K562 (cell line): ENCODE results near the gene STX18. TPM values are rescaled to one million over a fixed set of nuclear protein-coding genes. Genes with fewer than 3 reads are reported as not detected.

Experiments used
- ATAC-seq: fragments of 200-7000 bp; cut with Tn5 transposase; 3 replicates; pipeline ENCODE4 v1.9.1; 2020; ENCODE audit warnings: moderate library complexity
- BruUV-seq: library from RNA; stranded (reverse); fragments of 400-500 nt; replicated peaks from 2 replicates; lab custom pipeline; 2021; lab: Mats Ljungman, UMichigan
- CTCF ChIA-PET: fragments of 300-600 bp; formaldehyde crosslinking; extraction: SDS; loops from one replicate; lab custom pipeline; 2021; ENCODE audit warnings: low intra/inter-chr PET ratio; lab: Yijun Ruan, JAX
- POLR2A ChIA-PET: fragments of 300-600, 350-650 bp; sonication (Branson Sonifier 250); formaldehyde crosslinking; extraction: SDS; loops from one replicate; lab custom pipeline; 2021; ENCODE audit warnings: antibody characterized with exemption, inconsistent platforms; lab: Yijun Ruan, JAX
- DNase-seq, 4 experiments: peaks; one replicate each; pipeline versions ENCODE4 v3.0.0 to v3.0.0-alpha.2; 2011 to 2018; ENCODE audit warnings: low spot score in 3 of 4, mixed read lengths in 3 of 4; ENCODE audit errors: extremely low read depth in 1 of 4
- FAIRE-seq: peaks from 2 replicates; lab custom pipeline; 2011; peaks lifted over from hg19 to GRCh38; lab: Jason Lieb, UNC
- H2AFZ ChIP-seq: 2 replicates; pipeline ENCODE4 v1.6.0; 2011; ENCODE audit warnings: low read depth, low read length, control low read depth, inconsistent platforms
- H3K27ac ChIP-seq: fragments of 200-600 bp; 3 replicates; pipeline ENCODE4 v1.8.0; 2011; ENCODE audit warnings: low read depth, mild to moderate bottlenecking, control low read depth, inconsistent platforms, low read length, moderate library complexity, mixed read lengths; ENCODE audit errors: extremely low read depth
- H3K27me3 ChIP-seq, 2 experiments: fragments of 300-600 bp in 1 of 2; 2 replicates in 1 of 2; 3 replicates in 1 of 2; pipeline versions ENCODE4 v1.6.0 to v1.8.0; 2011; ENCODE audit warnings: inconsistent platforms in 2 of 2, low read length in 2 of 2, mild to moderate bottlenecking in 1 of 2, mixed read lengths in 1 of 2, moderate library complexity in 1 of 2; ENCODE audit not compliant: control insufficient read depth in 2 of 2, insufficient read depth in 2 of 2
- H3K36me3 ChIP-seq: fragments of 300-600 bp; 3 replicates; pipeline ENCODE4 v1.8.0; 2011; ENCODE audit warnings: mild to moderate bottlenecking, low read length, inconsistent platforms; ENCODE audit not compliant: control insufficient read depth, insufficient read depth
- H3K4me1 ChIP-seq, 2 experiments: fragments of 200-600 bp in 1 of 2; replicated peaks in 1 of 2; 2 replicates in 1 of 2; 3 replicates in 1 of 2; pipeline versions ENCODE4 v1.5.1 to v1.8.0; 2011; ENCODE audit warnings: inconsistent platforms in 2 of 2, low read length in 2 of 2, mild to moderate bottlenecking in 1 of 2, mixed read lengths in 1 of 2, moderate library complexity in 1 of 2; ENCODE audit not compliant: control insufficient read depth in 2 of 2, insufficient read depth in 2 of 2
- H3K4me2 ChIP-seq: 2 replicates; pipeline ENCODE4 v1.6.1; 2011; ENCODE audit warnings: low read length, control low read depth, inconsistent platforms, mixed read lengths; ENCODE audit not compliant: insufficient read depth
- H3K4me3 ChIP-seq: fragments of 200-600 bp; sonication (generic), shearing (Covaris generic); 2 replicates; pipeline ENCODE4 v1.5.1; 2016; ENCODE audit warnings: control low read depth, inconsistent platforms
- H3K79me2 ChIP-seq: fragments of 200-600 bp; 3 replicates; pipeline ENCODE4 v1.8.0; 2011; ENCODE audit warnings: low read length, inconsistent platforms; ENCODE audit not compliant: control insufficient read depth, insufficient read depth
- H3K9ac ChIP-seq, 2 experiments: 2 replicates each; pipeline versions ENCODE4 v1.6.0 to v1.6.1; 2011; ENCODE audit warnings: low read depth in 2 of 2, low read length in 2 of 2, control low read depth in 1 of 2, inconsistent platforms in 1 of 2, mild to moderate bottlenecking in 1 of 2, mixed read lengths in 1 of 2; ENCODE audit not compliant: insufficient read depth in 1 of 2
- H3K9me1 ChIP-seq: one replicate; pipeline ENCODE4 v1.6.0; 2011; ENCODE audit warnings: inconsistent platforms, mild to moderate bottlenecking, low read length, moderate library complexity; ENCODE audit not compliant: control insufficient read depth, insufficient read depth
- H3K9me3 ChIP-seq: replicated peaks from 2 replicates; pipeline ENCODE4 v1.5.1; 2011; ENCODE audit warnings: low read depth, low read length, inconsistent platforms; ENCODE audit not compliant: control insufficient read depth, insufficient read depth
- H4K20me1 ChIP-seq: replicated peaks from 2 replicates; pipeline ENCODE4 v1.6.1; 2011; ENCODE audit warnings: low read length, inconsistent platforms, mixed read lengths; ENCODE audit not compliant: control insufficient read depth, insufficient read depth
- BACH1 ChIP-seq: fragments of 200-800 bp; sonication (Bioruptor generic); IDR thresholded peaks from 2 replicates; pipeline ENCODE4 v1.6.1; 2016; ENCODE audit warnings: missing genetic modification characterization, missing compliant biosample characterization
- FOXJ2 ChIP-seq: fragments of 200-800 bp; sonication (Bioruptor generic); IDR thresholded peaks from 2 replicates; pipeline ENCODE4 v1.6.1; 2016; ENCODE audit warnings: missing genetic modification characterization, missing compliant biosample characterization
- HBP1 ChIP-seq: fragments of 450-650 bp; formaldehyde crosslinking; IDR thresholded peaks from 2 replicates; pipeline ENCODE4 v1.4.0; 2022; ENCODE audit warnings: missing genetic modification characterization
- HINFP ChIP-seq: fragments of 450-650 bp; conservative IDR thresholded peaks from 2 replicates; pipeline ENCODE4 v1.6.1; 2016; ENCODE audit warnings: missing genetic modification characterization, low read depth, mild to moderate bottlenecking, control low read depth, missing compliant biosample characterization
- KAT7 ChIP-seq: sonication (generic); formaldehyde crosslinking; IDR thresholded peaks from 2 replicates; pipeline ENCODE4 v1.8.0; 2022; ENCODE audit warnings: missing genetic modification reagents, mild to moderate bottlenecking, borderline replicate concordance
- MEF2D ChIP-seq: conservative IDR thresholded peaks from 2 replicates; pipeline ENCODE4 v1.6.1; 2016; ENCODE audit warnings: low read depth, missing genetic modification characterization, missing compliant biosample characterization
- NFE2L1 ChIP-seq: fragments of 450-650 bp; IDR thresholded peaks from 2 replicates; pipeline ENCODE4 v1.6.1; 2016; ENCODE audit warnings: missing genetic modification characterization, low read depth, mild to moderate bottlenecking, missing compliant biosample characterization, moderate library complexity, borderline replicate concordance
- PTRF ChIP-seq: fragments of 450-650 bp; IDR thresholded peaks from 2 replicates; pipeline ENCODE4 v1.6.1; 2016; ENCODE audit warnings: mild to moderate bottlenecking, missing genetic modification characterization, missing compliant biosample characterization
- RNF2 ChIP-seq: sonication (generic); IDR thresholded peaks from 2 replicates; pipeline ENCODE4 v1.6.1; 2016
- TAF9B ChIP-seq: fragments of 450-650 bp; IDR thresholded peaks from 2 replicates; pipeline ENCODE4 v1.6.1; 2018; ENCODE audit warnings: mild to moderate bottlenecking; ENCODE audit not compliant: partially characterized antibody
- YBX1 ChIP-seq: fragments of 450-650 bp; IDR thresholded peaks from 2 replicates; pipeline ENCODE4 v1.7.1; 2016; ENCODE audit warnings: mild to moderate bottlenecking
- ZFP30 ChIP-seq: fragments of 250-450 bp; sonication (Bioruptor Pico); IDR thresholded peaks from 2 replicates; pipeline ENCODE4 v1.8.0; 2022; ENCODE audit warnings: moderate library complexity, mild to moderate bottlenecking, inconsistent platforms, borderline replicate concordance
- ZNF124 ChIP-seq: sonication (generic); formaldehyde crosslinking; IDR thresholded peaks from 2 replicates; pipeline ENCODE4 v1.8.1; 2022; ENCODE audit warnings: missing genetic modification reagents
- ZNF512 ChIP-seq: IDR thresholded peaks from 2 replicates; pipeline ENCODE4 v1.6.1; 2016; ENCODE audit warnings: missing genetic modification characterization, missing compliant biosample characterization
- WGBS: fragments of 100-300 bp; shearing (Covaris generic); methylation state at CpG from one replicate; pipeline ENCODE4 v1.1.6; 2016; ENCODE audit warnings: low coverage, mixed read lengths; ENCODE audit not compliant: insufficient coverage; ENCODE audit errors: missing lambda C conversion rate; 5-methylcytosine and 5-hydroxymethylcytosine counted together
- in situ Hi-C: fragments of 300-500 bp; cut with MboI; formaldehyde crosslinking; loops from 4 replicates; pipeline ENCODE4 v1.15.0; 2018; ENCODE audit warnings: inconsistent platforms, mixed read lengths
- intact Hi-C: fragments of 100-400 bp; cut with micrococcal nuclease; formaldehyde crosslinking; loops from 2 replicates; pipeline ENCODE4 v1.14.2; 2022
- polyA plus RNA-seq, 8 experiments: library from polyadenylated mRNA; depleted of rRNA in 4 of 8; stranded (reverse) in 5 of 8; unstranded in 3 of 8; fragments of >200 nt; fragmentation: Nextera tagmentation in 2 of 8; fragmentation: Illumina TruSeq in 1 of 8; extraction: Ambion mirVana in 2 of 8; extraction: Trizol in 1 of 8; gene quantifications; 2 replicates each; pipeline versions ENCODE4 v1.2.1 to v1.2.3, GENCODE V29; 2011 to 2014; ENCODE audit warnings: inconsistent platforms in 1 of 8, missing spikeins in 1 of 8
- total RNA-seq, 7 experiments: library from RNA; depleted of rRNA in 6 of 7; stranded (reverse); fragments of >200 nt in 6 of 7; fragmentation: Illumina TruSeq in 2 of 7; extraction: Trizol in 2 of 7; gene quantifications; 2 replicates each; pipeline versions ENCODE4 v1.2.1 to v1.2.3, GENCODE V29; 2011 to 2021; ENCODE audit warnings: low replicate concordance in 1 of 7
- TF ChIP-seq, protein P1 (sequence below): fragments of 450-650 bp; IDR thresholded peaks from 2 replicates; pipeline ENCODE4 v1.7.0; 2016; ENCODE audit warnings: borderline replicate concordance

Gene STX18
- total and polyA plus RNA-seq, 9 of the 15 experiments (the other 6 are each of a cell fraction or from before 2014, with no cell fraction given) = 6.2 to 41.7 (median 22.7) TPM

DNA sequence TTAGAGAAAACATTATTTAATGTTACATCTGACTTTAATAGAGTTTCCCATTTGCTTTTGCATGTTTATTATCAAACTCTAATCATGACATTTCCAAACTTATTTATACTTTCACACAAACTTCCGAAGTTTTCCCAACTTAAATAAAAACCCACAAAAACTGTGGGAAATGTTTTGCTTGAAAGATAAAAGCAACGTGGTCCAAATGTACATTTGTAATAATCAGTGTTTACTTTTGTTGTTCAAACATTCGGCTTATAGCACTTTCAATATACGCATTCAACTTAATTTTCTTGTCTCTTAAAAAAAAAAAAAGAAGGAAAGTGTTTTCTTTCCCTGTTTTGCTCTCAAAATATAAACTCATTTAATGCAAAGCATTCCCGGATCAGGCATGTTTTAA is 51.0 kb downstream of the STX18 start:
- ATAC-seq (no peak), DNase-seq (no peak), FAIRE-seq (no peak)
- Histone ChIP-seq H3K9me1 (no peaks in the 10 kb centered on the region), H4K20me1 (peaks cover 12% of the 10 kb centered on the region; the same call in 1 of the 2 replicates), H3K36me3 (no peaks in the 10 kb centered on the region), H3K79me2 (no peaks in the 10 kb centered on the region), H3K9ac (no peak overlapping the region), H3K9me3 (no peaks in the 10 kb centered on the region), H3K27ac (no peak overlapping the region), H3K4me2 (no peak overlapping the region), H2AFZ (no peak overlapping the region), H3K27me3 (no peaks in the 10 kb centered on the region), H3K4me1 (no peaks in the 10 kb centered on the region), H3K4me3 (no peak overlapping the region)
- in situ Hi-C loops = loop anchor here (10.0 to 25.0 kb wide), 2 partner anchors 394 to 1321 kb away; no protein-coding TSS in a partner anchor
- intact Hi-C loops = no loop called here
- POLR2A ChIA-PET = no interaction called here
- TF ChIP-seq BACH1 (tag) = no peak
- no peak for TF ChIP-seq ZFP30 (CRISPR knock-in tag)
- TF ChIP-seq KAT7 (CRISPR knock-in tag) = no peak
- TF ChIP-seq RNF2 = no peak
- TF ChIP-seq NFE2L1 = no peak
- TF ChIP-seq HINFP = no peak
- no peak for TF ChIP-seq FOXJ2 (tag)
- TF ChIP-seq PTRF (tag) = no peak
- no peak for TF ChIP-seq MEF2D (tag)
- TF ChIP-seq, protein P1, sequence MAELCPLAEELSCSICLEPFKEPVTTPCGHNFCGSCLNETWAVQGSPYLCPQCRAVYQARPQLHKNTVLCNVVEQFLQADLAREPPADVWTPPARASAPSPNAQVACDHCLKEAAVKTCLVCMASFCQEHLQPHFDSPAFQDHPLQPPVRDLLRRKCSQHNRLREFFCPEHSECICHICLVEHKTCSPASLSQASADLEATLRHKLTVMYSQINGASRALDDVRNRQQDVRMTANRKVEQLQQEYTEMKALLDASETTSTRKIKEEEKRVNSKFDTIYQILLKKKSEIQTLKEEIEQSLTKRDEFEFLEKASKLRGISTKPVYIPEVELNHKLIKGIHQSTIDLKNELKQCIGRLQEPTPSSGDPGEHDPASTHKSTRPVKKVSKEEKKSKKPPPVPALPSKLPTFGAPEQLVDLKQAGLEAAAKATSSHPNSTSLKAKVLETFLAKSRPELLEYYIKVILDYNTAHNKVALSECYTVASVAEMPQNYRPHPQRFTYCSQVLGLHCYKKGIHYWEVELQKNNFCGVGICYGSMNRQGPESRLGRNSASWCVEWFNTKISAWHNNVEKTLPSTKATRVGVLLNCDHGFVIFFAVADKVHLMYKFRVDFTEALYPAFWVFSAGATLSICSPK = no peak
- TF ChIP-seq ZNF512 (tag) = no peak
- TF ChIP-seq TAF9B = no peak
- no peak for TF ChIP-seq YBX1
- no peak for TF ChIP-seq HBP1 (CRISPR knock-in tag)
- no peak for TF ChIP-seq ZNF124 (CRISPR knock-in tag)
- CTCF ChIA-PET = no interaction called here
- no TSS peak for BruUV-seq
- WGBS = 62% methylated on average over 5 of the region's 5 CpGs
